GM03348 (cell line): ENCODE measurements around the gene MYO1F.
A peak's percentile ranks its signal among the peaks of the same experiment; 100 is the strongest.
"Not testable (repeated sequence)": the region's sequence is repeated elsewhere in the genome, so short reads cannot be mapped to it uniquely, and the experiment has no call there.

Source experiments
- DNase-seq: peaks from one replicate; pipeline ENCODE4 v3.0.0; 2012; ENCODE audit warnings: low spot score

The MYO1F gene

GRCh38 chr19:8577247-8577646 lies at the start of gene MYO1F:
Gene MYO1F (minus strand): TSS chr19:8577442. CDS start chr19:8577309, 133 bp downstream.
- no peak for DNase-seq

- no peak for DNase-seq
Observed at GRCh38 chr19:8626842-8627241, 49.6 kb upstream of the MYO1F start.

DNA sequence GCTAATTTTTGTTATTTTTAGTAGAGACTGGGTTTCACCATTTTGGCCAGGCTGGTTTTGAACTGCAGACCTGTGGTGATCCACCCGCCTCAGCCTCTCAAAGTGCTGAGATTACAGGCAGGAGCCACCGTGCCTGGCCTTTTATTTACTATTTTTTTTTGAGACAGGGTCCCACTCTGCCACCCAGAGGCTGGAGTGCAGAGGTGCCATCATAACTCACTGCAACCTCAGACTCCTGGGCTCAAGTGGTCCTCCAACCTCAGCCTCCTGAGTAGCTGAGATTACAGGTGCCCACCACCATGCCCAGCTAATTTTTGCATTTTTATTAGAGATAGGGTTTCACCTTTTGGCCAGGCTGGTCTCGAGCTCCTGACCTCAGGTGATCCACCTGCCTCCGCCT lies 45.6 kb upstream of the MYO1F start:
- not testable (repeated sequence) for DNase-seq

GRCh38 chr19:8618751-8619150 lies 41.5 kb upstream of the MYO1F start:
- no peak for DNase-seq

- no peak for DNase-seq
Observed at GRCh38 chr19:8617984-8618383, 40.7 kb upstream of the MYO1F start.

DNA sequence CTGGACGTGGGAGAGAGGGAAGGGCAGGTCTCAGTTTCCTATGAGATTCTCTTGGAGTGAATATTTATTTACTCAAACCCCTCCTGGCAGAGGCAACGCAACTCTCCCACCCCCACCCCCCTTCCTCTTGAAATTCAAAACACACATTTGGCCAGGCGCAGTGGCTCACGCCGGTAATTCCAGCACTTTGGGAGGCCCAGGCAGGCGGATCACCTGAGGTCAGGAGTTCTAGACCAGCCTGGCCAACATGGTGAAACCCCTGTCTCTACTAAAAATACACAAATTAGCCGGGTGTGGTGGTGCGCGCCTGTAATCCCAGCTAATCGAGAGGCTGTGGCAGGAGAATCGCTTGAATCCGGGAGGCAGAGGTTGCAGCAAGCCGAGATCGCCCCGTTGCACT lies 40.1 kb upstream of the MYO1F start:
- not testable (repeated sequence) for DNase-seq

- no peak for DNase-seq
Observed at GRCh38 chr19:8616861-8617260, 39.6 kb upstream of the MYO1F start.

- peak; percentile 79 for DNase-seq
Observed at GRCh38 chr19:8615813-8616596, 38.8 kb upstream of the MYO1F start.

- no peak for DNase-seq
Observed at GRCh38 chr19:8615024-8615423, 37.8 kb upstream of the MYO1F start.

DNA sequence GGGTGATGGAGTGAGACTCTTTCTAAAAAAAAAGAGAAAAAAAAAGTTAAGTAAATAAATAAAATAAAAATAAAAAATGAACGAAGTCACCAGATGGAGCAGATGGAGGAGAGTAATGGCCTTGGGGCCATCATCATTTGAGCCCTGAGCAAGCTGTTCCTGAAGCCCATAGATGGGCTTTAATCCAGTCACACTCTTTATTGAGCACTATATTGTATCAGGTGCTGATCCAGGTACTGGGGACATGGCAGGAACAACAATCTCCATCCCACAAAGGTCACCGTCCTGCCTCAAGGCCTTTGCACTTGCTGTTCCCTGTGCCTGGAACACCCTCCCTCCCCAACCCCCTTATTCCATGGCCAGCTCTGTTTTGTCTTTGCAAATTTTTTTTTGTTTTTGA lies 37.2 kb upstream of the MYO1F start:
- no peak for DNase-seq

- DNase-seq, result no peak
Observed at GRCh38 chr19:8612807-8613171, 35.5 kb upstream of the MYO1F start.

DNA sequence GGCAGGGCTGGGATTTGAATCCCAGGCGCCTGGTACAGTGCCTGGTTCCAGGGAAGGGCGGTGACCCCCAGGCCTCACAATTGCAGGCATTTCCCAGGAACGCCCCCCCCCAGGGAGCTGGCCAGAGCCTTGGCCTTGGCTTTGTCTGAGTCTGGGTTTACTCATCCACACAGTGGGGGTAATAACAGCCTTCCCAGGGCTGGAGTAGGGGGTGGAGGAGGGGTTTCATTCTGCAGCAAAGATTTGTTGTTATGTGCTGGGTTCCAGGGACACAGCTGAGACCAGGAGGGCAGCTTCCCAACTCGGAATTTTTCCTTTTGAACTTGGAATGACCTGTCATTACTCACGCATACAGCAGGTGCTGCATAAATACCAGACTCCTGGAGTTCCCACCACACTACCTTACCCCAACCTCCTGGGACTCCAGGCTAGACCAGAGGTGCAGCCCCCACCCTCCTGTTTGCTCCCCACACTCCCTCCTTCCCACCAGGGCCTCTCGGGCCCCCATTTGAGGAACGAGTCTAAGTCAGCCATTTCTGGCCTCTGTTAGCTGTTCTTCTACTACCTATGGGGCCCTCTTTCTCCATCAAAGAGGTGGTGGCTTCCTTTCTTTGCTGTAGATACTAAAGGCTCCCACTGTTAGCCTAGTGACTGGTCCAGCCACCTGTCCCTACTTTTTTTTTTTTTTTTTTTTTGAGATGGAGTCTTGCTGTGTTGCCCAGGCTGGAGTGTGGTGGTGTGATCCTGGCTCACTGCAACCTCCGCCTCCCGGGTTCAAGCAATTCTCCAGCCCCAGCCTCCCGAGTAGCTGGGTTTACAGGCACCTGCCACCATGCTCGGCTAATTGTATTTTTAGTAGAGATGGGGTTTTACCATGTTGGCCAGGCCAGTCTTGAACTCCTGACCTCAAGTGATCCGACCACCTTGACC lies 34.9 kb upstream of the MYO1F start:
- DNase-seq, result peak; percentile 86

- DNase-seq, result no peak
Observed at GRCh38 chr19:8611391-8611876, 34.2 kb upstream of the MYO1F start.

- no peak for DNase-seq
Observed at GRCh38 chr19:8610936-8611300, 33.7 kb upstream of the MYO1F start.

DNA sequence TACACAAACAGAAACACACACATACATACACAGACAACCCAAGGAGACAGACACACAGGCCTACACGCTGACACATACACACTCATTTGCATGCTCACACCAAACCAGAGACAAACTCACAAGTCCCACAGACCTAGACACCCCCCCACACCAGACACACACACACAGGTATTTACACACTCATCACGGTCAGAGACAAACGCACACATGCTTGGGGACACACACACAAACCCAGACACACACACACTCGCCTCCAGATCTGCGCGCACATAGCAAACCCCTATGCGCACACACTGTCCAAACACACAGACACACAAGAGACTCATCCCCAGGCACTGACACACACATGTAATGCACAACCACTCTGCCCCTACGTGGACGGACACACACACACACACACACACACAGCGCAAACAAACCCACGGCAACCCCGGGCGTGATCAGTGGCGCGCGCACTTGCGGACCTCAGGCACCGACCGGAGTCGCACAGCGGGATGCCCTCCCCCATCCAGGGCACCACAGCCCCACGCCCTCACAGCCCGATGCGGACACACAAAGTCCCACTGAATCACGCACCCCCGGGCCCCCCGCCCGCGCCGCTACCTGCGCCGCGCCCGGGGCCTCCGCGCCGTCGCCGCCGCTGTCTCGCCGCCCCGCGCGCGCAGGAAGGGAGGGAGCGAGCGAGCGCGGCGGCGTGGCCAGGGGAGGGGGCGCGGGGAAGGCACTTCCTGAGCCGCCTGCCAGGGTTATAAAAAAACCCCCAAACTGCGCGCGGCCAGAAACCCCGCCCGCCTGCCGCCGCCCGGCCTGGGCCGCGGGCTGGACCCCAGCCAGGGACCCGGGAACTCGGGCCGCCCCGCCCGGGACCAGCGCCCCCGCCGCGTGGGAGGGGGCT lies 33.0 kb upstream of the MYO1F start, which contains the start of gene ADAMTS10:
Gene ADAMTS10, minus strand, starts transcription at position 675 of the 895 bp plus-strand sequence. CDS start 5,005 bp downstream, outside the sequence.
- peak; percentile 71 for DNase-seq

- DNase-seq, result peak; percentile 85
Observed at GRCh38 chr19:8609279-8610040, 32.2 kb upstream of the MYO1F start.

- DNase-seq, result no peak
Observed at GRCh38 chr19:8608941-8609278, 31.7 kb upstream of the MYO1F start.

GRCh38 chr19:8607386-8607785 lies 30.1 kb upstream of the MYO1F start:
- DNase-seq, result peak; percentile 89

- no peak for DNase-seq
Observed at GRCh38 chr19:8605514-8605913, 28.3 kb upstream of the MYO1F start.

DNA sequence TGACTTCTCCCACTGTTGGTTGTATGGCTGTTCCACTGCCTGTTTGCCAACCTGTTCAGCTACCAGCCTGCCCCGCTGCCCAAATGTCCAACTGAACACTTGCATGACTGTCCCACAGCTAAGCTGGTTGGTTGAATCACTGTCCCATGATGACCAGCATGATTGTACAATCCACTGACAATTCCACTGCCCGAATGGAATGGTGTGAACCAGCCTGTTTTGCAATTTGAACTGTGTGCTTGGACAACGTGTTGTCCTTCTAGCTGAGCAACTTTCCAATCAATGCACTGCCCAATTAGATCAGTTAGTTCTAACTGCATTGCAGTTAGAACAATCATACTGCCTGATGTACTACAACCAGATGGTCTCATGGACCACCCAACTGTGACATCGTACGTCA lies 24.6 kb upstream of the MYO1F start:
- no peak for DNase-seq

GRCh38 chr19:8600816-8601215 lies 23.6 kb upstream of the MYO1F start:
- no peak for DNase-seq
